H1 (cell line): ENCODE measurements around the gene EOLA1. TPM values are rescaled to one million over a fixed set of nuclear protein-coding genes. Genes with fewer than 3 reads are reported as not detected.

Experiments
- CTCF ChIA-PET: fragments of 300-600 bp; sonication (Branson Sonifier 250); formaldehyde crosslinking; loops from one replicate; lab custom pipeline; 2021; ENCODE audit not compliant: partially characterized antibody; lab: Charles Lee
- POLR2A ChIA-PET: fragments of 300-600 bp; sonication (Branson Sonifier 250); formaldehyde crosslinking; loops from one replicate; lab custom pipeline; 2021; ENCODE audit warnings: inconsistent platforms; ENCODE audit not compliant: partially characterized antibody; lab: Charles Lee
- DNase-seq, 2 experiments: peaks; one replicate each; pipeline versions ENCODE4 v3.0.0 to v3.0.0-alpha.2; 2010 to 2022; ENCODE audit warnings: low spot score in 2 of 2, low read depth in 1 of 2, mixed read lengths in 1 of 2
- FAIRE-seq: peaks from 2 replicates; lab custom pipeline; 2011; peaks lifted over from hg19 to GRCh38; lab: Jason Lieb, UNC
- H2AFZ ChIP-seq: 2 replicates; pipeline ENCODE4 v1.8.1; 2012; ENCODE audit warnings: low read length, inconsistent platforms
- H2AK5ac ChIP-seq: 2 replicates; pipeline ENCODE4 v1.6.1; 2013; ENCODE audit warnings: low read depth, low read length
- H2BK120ac ChIP-seq: replicated peaks from 2 replicates; pipeline ENCODE3; 2013; ENCODE audit warnings: low read depth, low read length, inconsistent platforms
- H2BK12ac ChIP-seq: 2 replicates; pipeline ENCODE4 v1.6.1; 2013; ENCODE audit warnings: low read depth, low read length
- H2BK15ac ChIP-seq: 2 replicates; pipeline ENCODE4 v1.6.1; 2013; ENCODE audit warnings: low read length
- H2BK20ac ChIP-seq: 2 replicates; pipeline ENCODE4 v1.6.1; 2013; ENCODE audit warnings: low read length
- H2BK5ac ChIP-seq: 2 replicates; pipeline ENCODE4 v1.6.1; 2013; ENCODE audit warnings: low read depth, low read length
- H3K14ac ChIP-seq: 2 replicates; pipeline ENCODE4 v1.6.1; 2013; ENCODE audit warnings: inconsistent platforms; ENCODE audit not compliant: insufficient read length
- H3K18ac ChIP-seq: 2 replicates; pipeline ENCODE4 v1.6.1; 2013; ENCODE audit warnings: low read length; ENCODE audit errors: extremely low read depth
- H3K23ac ChIP-seq: 2 replicates; pipeline ENCODE4 v1.6.1; 2013; ENCODE audit warnings: inconsistent platforms; ENCODE audit not compliant: insufficient read length
- H3K23me2 ChIP-seq: 2 replicates; pipeline ENCODE4 v1.6.1; 2013; ENCODE audit warnings: low read depth, low read length
- H3K27ac ChIP-seq: 2 replicates; pipeline ENCODE4 v1.6.1; 2011; ENCODE audit warnings: low read depth, low read length, inconsistent platforms
- H3K27me3 ChIP-seq, 4 experiments: replicated peaks in 1 of 4; 1 replicate in 1 of 4; 2 replicates in 3 of 4; pipeline versions ENCODE4 v1.6.1 to v1.8.1; 2011 to 2013; ENCODE audit warnings: low read length in 3 of 4, mild to moderate bottlenecking in 3 of 4, inconsistent platforms in 2 of 4, mixed read lengths in 2 of 4, moderate library complexity in 1 of 4; ENCODE audit not compliant: control insufficient read depth in 3 of 4, insufficient read depth in 3 of 4; ENCODE audit errors: extremely low read depth in 1 of 4
- H3K36me3 ChIP-seq, 4 experiments: 2 replicates each; pipeline versions ENCODE4 v1.6.1 to v1.8.1; 2011 to 2013; ENCODE audit warnings: mild to moderate bottlenecking in 4 of 4, low read length in 3 of 4, moderate library complexity in 2 of 4, control low read depth in 1 of 4, inconsistent platforms in 1 of 4; ENCODE audit not compliant: insufficient read depth in 4 of 4, control insufficient read depth in 2 of 4
- H3K4ac ChIP-seq: replicated peaks from 2 replicates; pipeline ENCODE3; 2013; ENCODE audit warnings: low read length, low read depth, mixed read lengths, inconsistent platforms; ENCODE audit not compliant: insufficient read length
- H3K4me1 ChIP-seq, 4 experiments: replicated peaks in 1 of 4; 1 replicate in 1 of 4; 2 replicates in 3 of 4; pipeline versions ENCODE4 v1.6.1 to v1.8.1; 2011 to 2013; ENCODE audit warnings: low read length in 3 of 4, inconsistent platforms in 2 of 4, mixed read lengths in 1 of 4; ENCODE audit not compliant: insufficient read depth in 4 of 4, control insufficient read depth in 3 of 4
- H3K4me2 ChIP-seq, 2 experiments: 2 replicates each; pipeline versions ENCODE4 v1.6.1 to v1.8.1; 2011 to 2013; ENCODE audit warnings: low read depth in 2 of 2, low read length in 2 of 2, control low read depth in 1 of 2, inconsistent platforms in 1 of 2, mild to moderate bottlenecking in 1 of 2; ENCODE audit not compliant: insufficient read depth in 1 of 2
- H3K4me3 ChIP-seq, 4 experiments: fragments of 200-600, 300-600 bp in 1 of 4; sonication (generic), shearing (Covaris generic), sonication (Bioruptor Twin) in 1 of 4; 2 replicates each; pipeline versions ENCODE4 v1.5.1 to v1.8.1; 2011 to 2016; ENCODE audit warnings: low read length in 4 of 4, low read depth in 3 of 4, control low read depth in 2 of 4, inconsistent platforms in 2 of 4, mild to moderate bottlenecking in 2 of 4, mixed read lengths in 1 of 4, moderate library complexity in 1 of 4; ENCODE audit not compliant: insufficient read depth in 2 of 4; ENCODE audit errors: extremely low read depth in 1 of 4
- H3K56ac ChIP-seq: replicated peaks from 2 replicates; pipeline ENCODE3; 2013; ENCODE audit warnings: low read depth, mild to moderate bottlenecking, mixed read lengths, low read length, inconsistent platforms; ENCODE audit not compliant: insufficient read length
- H3K79me1 ChIP-seq: 2 replicates; pipeline ENCODE4 v1.6.1; 2013; ENCODE audit warnings: low read depth, low read length, control low read depth
- H3K79me2 ChIP-seq, 2 experiments: 2 replicates each; pipeline versions ENCODE4 v1.6.1 to v1.8.1; 2012 to 2013; ENCODE audit warnings: low read length in 2 of 2, mild to moderate bottlenecking in 2 of 2, inconsistent platforms in 1 of 2; ENCODE audit not compliant: insufficient read depth in 2 of 2, control insufficient read depth in 1 of 2
- H3K9ac ChIP-seq, 4 experiments: replicated peaks in 1 of 4; 1 replicate in 1 of 4; 2 replicates in 3 of 4; pipeline versions ENCODE4 v1.6.1 to v1.8.1; 2011 to 2013; ENCODE audit warnings: low read depth in 3 of 4, low read length in 3 of 4, control low read depth in 2 of 4, mild to moderate bottlenecking in 2 of 4, moderate library complexity in 2 of 4, inconsistent platforms in 1 of 4; ENCODE audit errors: extremely low read depth in 1 of 4
- H3K9me3 ChIP-seq, 2 experiments: 2 replicates each; pipeline versions ENCODE4 v1.6.1 to v1.8.1; 2012 to 2013; ENCODE audit warnings: mild to moderate bottlenecking in 2 of 2, moderate library complexity in 2 of 2, control low read depth in 1 of 2, inconsistent platforms in 1 of 2, low read depth in 1 of 2, low read length in 1 of 2, mixed read lengths in 1 of 2; ENCODE audit not compliant: insufficient read depth in 2 of 2
- H4K20me1 ChIP-seq, 2 experiments: replicated peaks in 1 of 2; 2 replicates each; pipeline versions ENCODE3 to v1.8.1; 2011 to 2013; ENCODE audit warnings: inconsistent platforms in 2 of 2, low read length in 2 of 2, mild to moderate bottlenecking in 1 of 2; ENCODE audit not compliant: insufficient read depth in 2 of 2, control insufficient read depth in 1 of 2
- H4K5ac ChIP-seq: 2 replicates; pipeline ENCODE4 v1.6.1; 2013; ENCODE audit warnings: low read length, low read depth, mixed read lengths, inconsistent platforms; ENCODE audit not compliant: insufficient read length
- H4K8ac ChIP-seq: 2 replicates; pipeline ENCODE4 v1.8.0; 2013; ENCODE audit warnings: mild to moderate bottlenecking, moderate library complexity, low read length, inconsistent platforms; ENCODE audit not compliant: insufficient read depth; ENCODE audit errors: extremely low read depth
- H4K91ac ChIP-seq: replicated peaks from 2 replicates; pipeline ENCODE3; 2013; ENCODE audit warnings: low read length, mixed read lengths, inconsistent platforms; ENCODE audit not compliant: insufficient read length
- BRCA1 ChIP-seq: IDR thresholded peaks from 2 replicates; pipeline ENCODE4 v1.6.1; 2012; ENCODE audit warnings: low read depth, low read length, improper control_type of control experiment
- CHD1 ChIP-seq: IDR thresholded peaks from 2 replicates; pipeline ENCODE4 v1.6.1; 2012; ENCODE audit warnings: low read depth, low read length, improper control_type of control experiment
- CHD2 ChIP-seq: IDR thresholded peaks from 2 replicates; pipeline ENCODE4 v1.6.1; 2012; ENCODE audit warnings: low read length, improper control_type of control experiment
- CREB1 ChIP-seq: IDR thresholded peaks from 2 replicates; pipeline ENCODE4 v1.6.1; 2012; ENCODE audit warnings: inconsistent platforms
- CTBP2 ChIP-seq: IDR thresholded peaks from 2 replicates; pipeline ENCODE4 v1.7.0; 2011; ENCODE audit warnings: borderline replicate concordance, mild to moderate bottlenecking, moderate library complexity, mixed read lengths, low read length; ENCODE audit not compliant: insufficient read depth, insufficient read length
- NANOG ChIP-seq: IDR thresholded peaks from 2 replicates; pipeline ENCODE4 v1.6.1; 2011; ENCODE audit warnings: low read length, low read depth, mild to moderate bottlenecking, inconsistent platforms; ENCODE audit not compliant: insufficient read depth, poor library complexity, severe bottlenecking
- PHF8 ChIP-seq: fragments of 200-600 bp; sonication (generic); conservative IDR thresholded peaks from 2 replicates; pipeline ENCODE4 v1.7.1; 2012; ENCODE audit warnings: low read depth, mild to moderate bottlenecking, inconsistent platforms, low read length, moderate library complexity
- POU5F1 ChIP-seq: IDR thresholded peaks from 2 replicates; pipeline ENCODE4 v1.6.1; 2011; ENCODE audit warnings: low read depth, mild to moderate bottlenecking, low read length, moderate library complexity
- RAD21 ChIP-seq, 2 experiments: IDR thresholded peaks in 1 of 2; conservative IDR thresholded peaks in 1 of 2; 2 replicates each; pipeline ENCODE4 v1.6.1; 2011; ENCODE audit warnings: low read depth in 2 of 2, low read length in 2 of 2, improper control_type of control experiment in 1 of 2, inconsistent platforms in 1 of 2, mild to moderate bottlenecking in 1 of 2, moderate library complexity in 1 of 2
- RNF2 ChIP-seq: fragments of 200-900, 300-1000 bp; sonication (generic); IDR thresholded peaks from 2 replicates; pipeline ENCODE4 v1.7.1; 2016; ENCODE audit warnings: borderline replicate concordance, low read depth, mild to moderate bottlenecking, antibody characterized with exemption, low read length; ENCODE audit not compliant: poor library complexity, severe bottlenecking; ENCODE audit errors: missing control alignments
- SIN3A ChIP-seq, 2 experiments: IDR thresholded peaks in 1 of 2; conservative IDR thresholded peaks in 1 of 2; 2 replicates each; pipeline ENCODE4 v1.6.1; 2011 to 2012; ENCODE audit warnings: low read length in 2 of 2, improper control_type of control experiment in 1 of 2, low read depth in 1 of 2, mild to moderate bottlenecking in 1 of 2
- SRF ChIP-seq: IDR thresholded peaks from 2 replicates; pipeline ENCODE4 v1.6.1; 2011; ENCODE audit warnings: mild to moderate bottlenecking, low read depth, low read length, moderate library complexity
- WGBS, 2 experiments: shearing (Covaris generic) in 1 of 2; methylation state at CpG; one replicate each; pipeline versions ENCODE4 v1.1.6 to v1.1.7; 2013 to 2015; ENCODE audit warnings: low lambda C conversion rate in 2 of 2, mixed read lengths in 2 of 2, inconsistent platforms in 1 of 2, low coverage in 1 of 2, missing lambda C conversion rate in 1 of 2; ENCODE audit not compliant: insufficient replicate concordance in 2 of 2, insufficient coverage in 1 of 2, insufficient read length in 1 of 2; ENCODE audit errors: extremely low coverage in 1 of 2, missing lambda C conversion rate in 1 of 2; 5-methylcytosine and 5-hydroxymethylcytosine counted together
- polyA plus RNA-seq, 7 experiments: library from polyadenylated mRNA; depleted of rRNA in 3 of 7; stranded (reverse) in 5 of 7; unstranded in 2 of 7; fragments of >200 nt in 5 of 7; fragments of 200-250 nt in 2 of 7; gene quantifications; 1 replicate in 5 of 7; 2 replicates in 1 of 7; 4 replicates in 1 of 7; pipeline versions ENCODE4 v1.2.1 to v1.2.3, GENCODE V29; 2011 to 2013; ENCODE audit warnings: missing spikeins in 2 of 7, mixed read lengths in 2 of 7
- total RNA-seq: library from RNA; stranded (reverse); fragmentation: NEBNext Ultra II Directional; extraction: Animal tissue kit (Norgen Biotek cat#: 25700); gene quantifications from 2 replicates; pipeline ENCODE4 v1.2.1, GENCODE V29; 2021

EOLA1 gene
- total and polyA plus RNA-seq, 2 of the 8 experiments (the other 6 are each of a cell fraction or from before 2014, with no cell fraction given): 5.4 to 7.6 TPM

DNA sequence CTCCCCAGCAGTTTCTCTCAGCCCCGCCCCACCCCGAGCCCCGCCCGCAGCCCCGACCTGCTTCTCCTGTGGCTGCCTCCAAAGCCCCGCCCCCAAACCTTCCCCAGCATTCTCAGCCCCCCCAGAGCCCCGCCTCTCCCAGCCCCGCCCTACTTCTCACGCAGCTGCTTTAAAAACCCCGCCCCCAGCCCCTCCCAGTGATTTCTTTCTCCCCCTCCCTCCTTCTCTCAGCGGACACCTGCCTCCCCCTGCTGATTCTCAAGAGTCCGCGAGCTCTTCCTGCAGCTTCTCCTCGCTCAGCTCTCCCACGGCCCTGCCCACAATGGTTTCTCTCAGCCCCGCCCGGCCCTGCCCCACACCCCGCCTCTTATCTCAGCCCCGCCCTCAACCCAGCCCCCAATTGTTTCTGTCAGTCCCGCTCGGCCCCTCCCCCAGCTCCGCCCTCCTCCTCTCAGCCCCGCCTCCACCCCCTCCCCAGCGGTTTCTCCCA is 636 bp upstream of the EOLA1 start:
- no peaks in the 10 kb centered on the region for H3K79me1 ChIP-seq
- no peak overlapping the region for H4K91ac ChIP-seq
- no peaks in the 10 kb centered on the region for H3K79me2 ChIP-seq
- H3K9ac ChIP-seq: 0 out of 7 replicates have a peak overlapping the region, but pooled peaks of 1 of the 4 experiments have one; percentile 37
- no peak overlapping the region for H2BK12ac ChIP-seq
- peaks cover 0 to 5% (median 4%) of the 10 kb centered on the region in 4 experiments; a peak in 3 of 7 replicates for H3K4me1 ChIP-seq
- H3K56ac ChIP-seq: no peak overlapping the region
- H4K20me1 ChIP-seq: no peaks in the 10 kb centered on the region
- H2AK5ac ChIP-seq: no peak overlapping the region
- H3K4me2 ChIP-seq: peak overlapping the region; percentile 89 to 94
- H4K5ac ChIP-seq: no peak overlapping the region
- FAIRE-seq: no peak
- no peak overlapping the region for H2BK15ac ChIP-seq
- no peaks in the 10 kb centered on the region; a peak in 1 of 7 replicates for H3K27me3 ChIP-seq
- ChIA-PET CTCF (interaction anchor here (1.0 to 1.9 kb wide), 5 partner anchors 10 to 27 kb away, joined by 3 to 11 read pairs (median 3); no protein-coding TSS in a partner anchor), POLR2A (interaction anchor here (1.2 kb wide), 1 partner anchor 10 kb away, joined by 3 read pairs; no protein-coding TSS in a partner anchor)
- no peak overlapping the region; the same call in 1 of the 2 replicates for H4K8ac ChIP-seq
- peak; percentile 60 to 79 for DNase-seq
- H3K23ac ChIP-seq: no peak overlapping the region
- H3K23me2 ChIP-seq: peaks cover 9% of the 10 kb centered on the region; the same call in 1 of the 2 replicates
- H3K27ac ChIP-seq: no peak overlapping the region
- H2BK5ac ChIP-seq: no peak overlapping the region
- no peaks in the 10 kb centered on the region for H3K36me3 ChIP-seq
- no peaks in the 10 kb centered on the region for H3K9me3 ChIP-seq
- H3K18ac ChIP-seq: no peak overlapping the region; the same call in 1 of the 2 replicates
- H3K4me3 ChIP-seq: peak overlapping the region in 2 of 4 experiments; percentile 58 to 68; a peak in 5 of 8 replicates
- H3K4ac ChIP-seq: no peak overlapping the region
- H3K14ac ChIP-seq: no peak overlapping the region
- H2BK120ac ChIP-seq: no peak overlapping the region
- H2BK20ac ChIP-seq: no peak overlapping the region
- no peak overlapping the region for H2AFZ ChIP-seq
- no CpG with 5 or more reads among the region's 24 CpGs for WGBS, 2 experiments
- TF ChIP-seq SIN3A (conservative IDR thresholded peaks at IDR 0.05 in 1 of 2, IDR thresholded peaks at IDR 0.05 in 1 of 2; ENCODE audit: low read depth in 1 of 2, low read length in 2 of 2) (no peak), CHD2 (no peak), BRCA1 (no peak), NANOG (no peak), RAD21 (IDR thresholded peaks at IDR 0.05 in 1 of 2, conservative IDR thresholded peaks at IDR 0.05 in 1 of 2; ENCODE audit: low read depth in 2 of 2, low read length in 2 of 2) (no peak), CHD1 (no peak), POU5F1 (no peak), RNF2 (no peak), CTBP2 (no peak), SRF (no peak), CREB1 (no peak), PHF8 (no peak)
